ENCODE data around the gene TP53I13. TPM values are rescaled to one million over a fixed set of nuclear protein-coding genes. Genes with fewer than 3 reads are reported as not detected.
A peak's percentile ranks its signal among the peaks of the same experiment; 100 is the strongest.

TP53I13 gene
- total and polyA plus RNA-seq, 12 donors, result 24.0 to 106 (median 34.4) TPM

GRCh38 chr17:29621751-29622194, 53.3 kb downstream of the TP53I13 start:
- ATAC-seq (peak in 2 of 8 donors; percentile 3 to 6), DNase-seq (no peak)
- intact Hi-C loops (cut with DNase I), result loop anchor here in 2 of 10 donors (10.0 kb wide), 2 partner anchors 47 to 313 kb away; partner anchors contain the start of gene SSH2 (in 1 of the 2)
- H3K36me3 ChIP-seq, result peaks cover 0 to 7% (median 0%) of the 10 kb centered on the region in 9 donors
- H3K27ac ChIP-seq, result peak overlapping the region; percentile 78 to 95 (median 88)
- peak overlapping the region; percentile 55 to 92 (median 79) for H3K4me3 ChIP-seq
- peaks cover 11 to 88% (median 55%) of the 10 kb centered on the region in 9 donors for H3K4me1 ChIP-seq
- WGBS, 2 donors, result 28 to 52% methylated on average over 8 of the region's 8 CpGs
- H3K9me3 ChIP-seq, result no peaks in the 10 kb centered on the region
- TF ChIP-seq, protein P1, sequence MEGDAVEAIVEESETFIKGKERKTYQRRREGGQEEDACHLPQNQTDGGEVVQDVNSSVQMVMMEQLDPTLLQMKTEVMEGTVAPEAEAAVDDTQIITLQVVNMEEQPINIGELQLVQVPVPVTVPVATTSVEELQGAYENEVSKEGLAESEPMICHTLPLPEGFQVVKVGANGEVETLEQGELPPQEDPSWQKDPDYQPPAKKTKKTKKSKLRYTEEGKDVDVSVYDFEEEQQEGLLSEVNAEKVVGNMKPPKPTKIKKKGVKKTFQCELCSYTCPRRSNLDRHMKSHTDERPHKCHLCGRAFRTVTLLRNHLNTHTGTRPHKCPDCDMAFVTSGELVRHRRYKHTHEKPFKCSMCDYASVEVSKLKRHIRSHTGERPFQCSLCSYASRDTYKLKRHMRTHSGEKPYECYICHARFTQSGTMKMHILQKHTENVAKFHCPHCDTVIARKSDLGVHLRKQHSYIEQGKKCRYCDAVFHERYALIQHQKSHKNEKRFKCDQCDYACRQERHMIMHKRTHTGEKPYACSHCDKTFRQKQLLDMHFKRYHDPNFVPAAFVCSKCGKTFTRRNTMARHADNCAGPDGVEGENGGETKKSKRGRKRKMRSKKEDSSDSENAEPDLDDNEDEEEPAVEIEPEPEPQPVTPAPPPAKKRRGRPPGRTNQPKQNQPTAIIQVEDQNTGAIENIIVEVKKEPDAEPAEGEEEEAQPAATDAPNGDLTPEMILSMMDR (IDR thresholded peaks at IDR 0.05), result no peak
- peaks cover 0 to 20% (median 0%) of the 10 kb centered on the region in 7 donors for H3K27me3 ChIP-seq

Other genes starting within 250 kb of the TP53I13 start
- gene TAOK1, start 178.3 kb upstream of the TP53I13 start, total RNA-seq, result 10 to 100 TPM; 49.6 to 86.9 (median 70.7) TPM
- 1 to 10 TPM; 6.4 to 8.9 TPM for gene TAOK1, start 178.3 kb upstream of the TP53I13 start, polyA plus RNA-seq
- gene ABHD15, start 1.7 kb upstream of the TP53I13 start, total RNA-seq, result 1 to 10 TPM; 4.4 to 9.0 (median 5.6) TPM
- 1 to 10 TPM; 3.5 to 5.7 TPM for gene ABHD15, start 1.7 kb upstream of the TP53I13 start, polyA plus RNA-seq
- 10 to 100 TPM; 20.6 to 34.7 (median 28.1) TPM for gene GIT1, start 20.9 kb downstream of the TP53I13 start, total RNA-seq
- gene GIT1, start 20.9 kb downstream of the TP53I13 start, polyA plus RNA-seq, result 10 to 100 TPM; 31.6 to 35.4 TPM
- gene ANKRD13B, start 24.4 kb downstream of the TP53I13 start, total RNA-seq, result 1 to 10 TPM; 2.5 to 9.1 (median 5.5) TPM
- gene ANKRD13B, start 24.4 kb downstream of the TP53I13 start, polyA plus RNA-seq, result 1 to 10 TPM; 6.2 to 9.7 TPM
- gene CORO6, start 54.2 kb downstream of the TP53I13 start, total RNA-seq, result 100 to 1,000 TPM in 4 of 10 donors, 10 to 100 TPM in 6; 72.0 to 110 (median 90.9) TPM
- 100 to 1,000 TPM in 1 of 2 donors, 10 to 100 TPM in 1; 53.2 to 262 TPM for gene CORO6, start 54.2 kb downstream of the TP53I13 start, polyA plus RNA-seq

All from heart right ventricle (tissue), 16 donors.